Transverse colon (tissue), 4 donors: Measurements from ENCODE around the gene KDM5C.

Experiments used
- CTCF ChIP-seq, 5 experiments: fragments of 200-600 bp in 3 of 5; fragments of 450-650 bp in 2 of 5; sonication (generic) in 3 of 5; IDR thresholded peaks; 1 replicate in 2 of 5; 2 replicates in 3 of 5; pipeline ENCODE4 v1.5.1; 2016 to 2017; ENCODE audit warnings: antibody characterized with exemption in 5 of 5, inconsistent platforms in 3 of 5, mild to moderate bottlenecking in 2 of 5, moderate library complexity in 1 of 5
- POLR2AphosphoS5 ChIP-seq, 3 donors: sonication (generic); formaldehyde crosslinking; IDR thresholded peaks; one replicate each; pipeline ENCODE4 v1.6.1; 2016; ENCODE audit warnings: antibody characterized with exemption in 3 of 3

GRCh38 chrX:53239474-53239873, 14.5 kb upstream of the KDM5C start:
- TF ChIP-seq CTCF (IDR thresholded peaks at IDR 0.05): no peak
- TF ChIP-seq POLR2AphosphoS5 (IDR thresholded peaks at IDR 0.05): no peak
